ENCODE data around the gene LYPD6. TPM values are rescaled to one million over a fixed set of nuclear protein-coding genes. Genes with fewer than 3 reads are reported as not detected.

LYPD6 gene
- total RNA-seq, 1 experiment from 2014 or later: 0.74 TPM

- ChIA-PET CTCF (no interaction called here), POLR2A (ENCODE audit: unreplicated experiment) (no interaction called here)
- Histone ChIP-seq H3K4me3 (no peak overlapping the region), H3K9me2 (ENCODE audit: insufficient read depth) (no peaks in the 10 kb centered on the region), H4K20me1 (ENCODE audit: insufficient read depth) (no peaks in the 10 kb centered on the region), H3K27ac (no peak overlapping the region), H3K36me3 (ENCODE audit: low read depth) (no peaks in the 10 kb centered on the region), H3F3A (ENCODE audit: insufficient read depth, low read depth) (peaks cover 13% of the 10 kb centered on the region; the same call in 1 of the 2 replicates), H3K4me1 (replicated peaks; ENCODE audit: insufficient read depth) (peaks cover 14% of the 10 kb centered on the region), H3K79me2 (ENCODE audit: low read depth) (no peaks in the 10 kb centered on the region), H3K27me3 (ENCODE audit: insufficient read depth, low read depth) (no peaks in the 10 kb centered on the region), H3K9me3 (ENCODE audit: insufficient read depth, low read depth) (no peaks in the 10 kb centered on the region), H2AFZ (no peak overlapping the region), H3K4me2 (no peak overlapping the region)
- intact Hi-C loops (cut with micrococcal nuclease; ENCODE audit: unreplicated experiment): no loop called here
- no peak for DNase-seq
- no TSS peak for BruUV-seq (replicated peaks)
- TF ChIP-seq CTCF (conservative IDR thresholded peaks at IDR 0.05) (no peak), EZH2 (IDR thresholded peaks at IDR 0.05; ENCODE audit: low read depth) (no peak)
Measured at GRCh38 chr2:149418065-149418464, 87.7 kb downstream of the LYPD6 start.

GRCh38 chr2:149420053-149420963 lies 89.9 kb downstream of the LYPD6 start:
- H3K4me2 ChIP-seq: no peak overlapping the region
- H3K36me3 ChIP-seq (ENCODE audit: low read depth): no peaks in the 10 kb centered on the region
- POLR2A ChIA-PET (ENCODE audit: unreplicated experiment): no interaction called here
- H3K4me1 ChIP-seq (replicated peaks; ENCODE audit: insufficient read depth): peaks cover 27% of the 10 kb centered on the region
- H4K20me1 ChIP-seq (ENCODE audit: insufficient read depth): no peaks in the 10 kb centered on the region
- intact Hi-C loops (cut with micrococcal nuclease; ENCODE audit: unreplicated experiment): loop anchor here (5.0 kb wide), 1 partner anchor 353 kb away; no protein-coding TSS in a partner anchor
- H3K9me2 ChIP-seq (ENCODE audit: insufficient read depth): no peaks in the 10 kb centered on the region
- H2AFZ ChIP-seq: no peak overlapping the region
- no peak for DNase-seq
- no peak overlapping the region for H3K4me3 ChIP-seq
- peaks cover 17% of the 10 kb centered on the region; the same call in 1 of the 2 replicates for H3F3A ChIP-seq (ENCODE audit: insufficient read depth, low read depth)
- CTCF ChIA-PET: no interaction called here
- no peak overlapping the region for H3K27ac ChIP-seq
- no peaks in the 10 kb centered on the region for H3K9me3 ChIP-seq (ENCODE audit: insufficient read depth, low read depth)
- BruUV-seq (replicated peaks): no TSS peak
- no peak for TF ChIP-seq EZH2 (IDR thresholded peaks at IDR 0.05; ENCODE audit: low read depth)
- TF ChIP-seq CTCF (conservative IDR thresholded peaks at IDR 0.05): no peak
- H3K27me3 ChIP-seq (ENCODE audit: insufficient read depth, low read depth): no peaks in the 10 kb centered on the region
- no peaks in the 10 kb centered on the region for H3K79me2 ChIP-seq (ENCODE audit: low read depth)

GRCh38 chr2:149421791-149422190 lies 91.4 kb downstream of the LYPD6 start:
- peaks cover 27% of the 10 kb centered on the region for H3K4me1 ChIP-seq (replicated peaks; ENCODE audit: insufficient read depth)
- ChIA-PET CTCF (no interaction called here), POLR2A (ENCODE audit: unreplicated experiment) (no interaction called here)
- H3K36me3 ChIP-seq (ENCODE audit: low read depth): no peaks in the 10 kb centered on the region
- no peak for DNase-seq
- peak overlapping the region; percentile 70 for H3K27ac ChIP-seq
- H3K27me3 ChIP-seq (ENCODE audit: insufficient read depth, low read depth): no peaks in the 10 kb centered on the region
- intact Hi-C loops (cut with micrococcal nuclease; ENCODE audit: unreplicated experiment): loop anchor here (1.0 to 5.0 kb wide), 2 partner anchors 10 to 354 kb away; no protein-coding TSS in a partner anchor
- H3F3A ChIP-seq (ENCODE audit: insufficient read depth, low read depth): peaks cover 17% of the 10 kb centered on the region; the same call in 1 of the 2 replicates
- no peak for TF ChIP-seq EZH2 (IDR thresholded peaks at IDR 0.05; ENCODE audit: low read depth)
- TF ChIP-seq CTCF (conservative IDR thresholded peaks at IDR 0.05): no peak
- H3K79me2 ChIP-seq (ENCODE audit: low read depth): no peaks in the 10 kb centered on the region
- H3K4me3 ChIP-seq: no peak overlapping the region
- BruUV-seq (replicated peaks): TSS peak; percentile 77
- H3K9me2 ChIP-seq (ENCODE audit: insufficient read depth): no peaks in the 10 kb centered on the region
- H3K9me3 ChIP-seq (ENCODE audit: insufficient read depth, low read depth): no peaks in the 10 kb centered on the region
- no peaks in the 10 kb centered on the region for H4K20me1 ChIP-seq (ENCODE audit: insufficient read depth)
- H3K4me2 ChIP-seq: peak overlapping the region; percentile 55
- H2AFZ ChIP-seq: no peak overlapping the region

Measured in PC-9 (cell line).